Eye (tissue), 1 donor: Measurements from ENCODE around the gene NRROS.
"Not testable (repeated sequence)": the region's sequence is repeated elsewhere in the genome, so short reads cannot be mapped to it uniquely, and the experiment has no call there.

Source experiments
- DNase-seq: peaks from one replicate; pipeline ENCODE4 v3.0.0-alpha.2; 2015

Gene NRROS

DNA sequence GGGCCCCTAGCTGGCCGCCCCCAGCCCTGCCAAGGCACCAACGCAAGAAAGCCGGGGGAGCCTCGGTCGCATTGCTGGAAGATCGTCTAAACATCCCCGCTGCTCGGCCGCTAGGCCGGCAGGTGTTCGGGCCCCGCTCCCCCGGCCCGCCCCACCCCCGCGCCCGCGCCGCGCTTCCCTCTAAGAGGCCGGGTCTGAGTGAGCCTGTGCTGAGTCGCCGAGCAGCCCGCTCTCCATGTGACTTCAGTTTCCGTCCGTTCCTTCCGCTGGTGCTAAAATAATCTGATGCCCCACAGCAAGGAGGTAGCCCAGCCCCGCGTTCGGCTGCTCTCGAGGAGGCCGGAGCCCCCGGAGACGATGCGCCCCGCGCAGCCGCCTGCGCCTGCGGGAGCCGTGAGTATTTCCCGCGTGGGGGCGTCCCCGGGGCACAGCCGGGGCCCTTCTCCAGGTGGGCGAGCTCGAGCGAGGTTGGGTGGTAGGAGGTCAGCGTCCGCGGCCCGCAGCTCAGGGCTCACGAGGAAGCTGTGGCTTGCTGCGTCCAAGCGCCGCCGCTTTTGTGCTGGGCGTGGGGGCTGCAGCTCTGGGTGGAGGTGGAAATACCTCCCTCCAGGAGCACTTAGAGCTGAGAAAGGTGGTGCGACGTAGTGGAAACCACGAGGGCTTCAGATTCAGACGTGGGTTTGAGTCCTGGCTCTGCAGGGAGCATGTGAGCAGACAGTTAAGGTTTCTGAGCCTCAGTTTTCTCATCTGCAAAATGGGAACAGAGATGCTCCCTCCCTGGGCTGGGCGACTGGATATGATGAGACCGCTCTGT, at the start of gene NRROS:
TSS of gene NRROS (plus strand) at position 212 of the 814 bp plus-strand sequence. CDS start 14,846 bp downstream, outside the sequence.
- peak; percentile 82 for DNase-seq

DNA sequence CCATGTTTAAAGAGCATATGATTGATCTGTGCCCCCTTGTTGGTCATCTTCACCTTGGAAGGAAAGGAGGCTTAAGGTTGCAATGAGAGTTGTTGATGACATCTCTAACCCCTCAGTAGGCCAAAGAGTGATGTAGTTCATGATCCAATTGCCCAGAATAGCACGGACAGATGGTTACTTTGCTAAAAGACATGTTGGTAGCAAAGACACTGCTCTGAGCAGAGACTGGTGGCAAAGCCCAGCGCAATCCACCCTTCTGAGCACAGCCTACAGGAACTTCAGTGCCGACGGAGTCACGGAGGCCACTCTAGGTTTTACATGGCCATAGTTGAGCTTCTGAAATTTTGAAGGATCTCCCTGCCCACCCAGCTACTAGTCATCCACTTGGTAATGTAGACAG, 49.2 kb upstream of the NRROS start:
- no peak for DNase-seq

DNA sequence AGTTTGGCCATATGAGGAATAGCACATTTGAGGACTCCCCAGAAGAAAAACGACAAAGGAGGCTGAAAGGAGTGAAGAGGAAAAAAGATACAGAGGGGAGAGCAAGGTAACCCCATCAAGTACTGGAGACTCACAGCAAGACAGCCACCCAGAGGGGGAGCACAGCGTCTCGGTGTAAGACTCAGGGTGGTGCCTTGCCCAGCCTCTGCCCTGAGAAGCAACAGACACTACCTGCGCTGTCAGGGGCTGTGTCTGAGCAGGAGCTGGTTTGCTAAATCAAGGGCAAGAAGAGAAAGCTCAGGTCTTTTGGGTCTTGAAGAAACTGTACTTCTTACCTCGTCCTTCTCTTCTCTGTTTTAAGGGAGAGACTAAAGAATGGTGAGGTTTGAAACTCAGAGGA, 43.1 kb upstream of the NRROS start:
- no peak for DNase-seq

DNA sequence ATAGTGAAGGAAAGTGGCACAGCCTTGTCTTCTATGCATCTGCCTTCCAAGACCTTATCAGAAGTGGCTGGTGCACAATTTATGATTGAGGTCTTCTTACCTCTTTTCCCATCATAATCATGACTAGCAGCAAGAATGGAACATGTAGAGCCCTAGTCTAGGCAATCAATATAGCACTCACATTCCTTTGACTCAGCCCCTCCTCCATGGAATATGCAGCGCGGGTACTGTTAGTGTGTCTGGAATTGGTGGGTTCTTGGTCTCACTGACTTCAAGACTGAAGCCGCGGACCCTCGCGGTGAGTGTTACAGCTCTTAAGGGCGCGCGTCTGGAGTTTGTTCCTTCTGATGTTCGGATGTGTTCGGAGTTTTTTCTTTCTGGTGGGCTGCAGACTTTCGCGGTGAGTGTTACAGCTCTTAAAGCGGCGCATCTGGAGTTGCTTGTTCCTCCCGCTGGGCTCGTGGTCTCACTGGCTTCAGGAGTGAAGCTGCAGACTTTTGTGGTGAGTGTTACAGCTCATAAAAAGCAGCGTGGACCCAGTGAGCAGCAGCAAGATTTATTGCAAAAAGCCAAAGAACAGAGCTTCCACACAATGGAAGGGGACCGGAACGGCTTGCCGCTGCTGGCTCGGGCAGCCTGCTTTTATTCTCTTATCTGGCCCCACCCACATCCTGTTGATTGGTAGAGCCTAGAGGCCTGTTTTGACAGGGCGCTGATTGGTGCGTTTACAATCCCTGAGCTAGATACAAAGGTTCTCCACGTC, 41.3 kb upstream of the NRROS start:
- not testable (repeated sequence) for DNase-seq

DNA sequence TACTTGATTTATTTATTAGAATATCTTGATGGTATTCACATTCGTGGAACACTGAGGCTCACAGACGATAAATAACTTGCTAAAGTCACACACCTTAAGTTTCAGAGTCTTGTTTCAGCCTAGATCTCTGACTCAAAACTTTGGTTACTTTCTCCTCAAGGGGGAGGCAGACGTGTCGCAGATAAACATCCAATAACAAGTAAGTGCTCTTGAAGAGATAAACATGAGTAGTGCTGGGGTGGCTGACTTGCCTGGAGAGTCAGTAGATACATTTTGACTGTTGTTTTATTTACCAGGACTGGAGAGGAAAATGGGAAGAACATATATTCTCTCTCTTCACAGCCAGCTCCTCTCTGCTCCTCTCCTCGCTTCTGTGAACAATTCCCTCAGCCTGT, 39.8 kb upstream of the NRROS start:
- no peak for DNase-seq

DNA sequence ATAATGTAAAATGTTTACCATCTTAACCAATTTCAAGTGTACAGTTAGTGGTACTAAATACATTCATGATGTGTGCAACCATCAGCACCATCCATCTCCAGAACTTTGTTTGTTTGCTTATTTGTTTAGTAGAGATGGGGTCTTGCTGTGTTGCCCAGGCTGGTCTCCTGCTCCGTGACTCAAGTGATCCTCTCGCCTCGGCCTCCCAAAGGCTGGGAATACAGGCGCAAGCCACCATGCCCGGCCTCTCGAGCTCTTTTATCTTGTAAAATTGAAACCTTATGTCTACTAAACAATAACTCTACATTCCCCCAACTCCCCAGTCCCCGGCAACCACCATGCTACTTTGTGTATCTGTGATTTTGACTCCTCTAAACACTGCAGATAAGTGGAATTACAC, 39.1 kb upstream of the NRROS start:
- no peak for DNase-seq

DNA sequence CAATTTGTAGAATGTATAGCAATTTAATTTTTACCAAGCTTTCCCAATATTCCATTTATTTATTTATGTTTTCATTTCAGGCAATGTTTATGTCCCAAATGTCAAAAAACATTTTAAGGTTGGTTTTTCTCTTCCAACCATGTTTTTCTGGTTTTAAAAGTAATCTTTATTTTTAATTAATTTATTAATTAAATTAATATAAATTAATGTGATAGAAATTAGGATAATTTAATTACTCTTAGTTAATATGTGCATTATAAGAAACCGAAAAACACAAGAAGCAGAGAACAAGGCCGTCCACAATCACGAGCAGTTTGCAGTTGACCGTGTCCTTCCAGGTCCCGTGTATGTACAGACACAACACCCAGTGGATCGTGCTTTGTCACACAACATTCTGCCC, 36.8 kb upstream of the NRROS start:
- DNase-seq = no peak

DNA sequence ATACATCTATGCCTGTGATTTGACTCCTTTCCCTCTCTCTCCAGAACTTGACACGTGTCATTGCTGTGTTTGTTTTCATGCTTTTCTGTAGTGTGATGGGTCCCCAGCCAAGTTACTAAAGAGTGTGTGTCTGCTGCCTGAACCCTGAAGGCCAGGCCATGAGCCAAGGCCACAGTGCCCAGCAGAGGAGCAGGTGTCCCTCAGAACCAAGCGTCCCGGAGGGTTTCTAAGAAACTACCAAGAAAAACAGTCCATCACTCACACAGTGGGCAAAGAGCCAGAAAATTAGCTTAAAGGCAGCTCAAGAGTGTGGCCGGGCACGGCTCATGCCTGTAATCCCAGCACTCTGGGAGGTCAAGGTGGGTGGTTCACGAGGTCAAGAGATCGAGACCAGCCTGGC, 35.8 kb upstream of the NRROS start:
- no peak for DNase-seq

DNA sequence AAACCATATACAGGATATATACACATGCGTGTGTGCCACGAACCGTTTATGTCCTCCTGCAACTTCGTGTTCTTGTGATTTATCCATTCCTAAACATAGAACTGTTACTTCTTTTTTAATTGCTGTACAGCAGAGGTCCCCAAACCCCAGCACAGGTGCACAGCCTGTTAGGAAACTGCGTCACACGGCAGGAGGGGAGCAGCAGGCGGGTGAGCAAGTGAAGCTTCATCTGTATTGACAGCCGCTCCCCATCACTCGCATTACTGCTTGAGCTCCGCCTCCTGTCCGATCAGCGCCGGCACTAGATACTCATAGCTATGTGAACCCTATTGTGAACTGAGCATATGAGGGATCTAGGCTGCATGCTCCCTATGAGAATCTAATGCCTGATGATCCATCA, 34.9 kb upstream of the NRROS start:
- DNase-seq = peak; percentile 57

DNA sequence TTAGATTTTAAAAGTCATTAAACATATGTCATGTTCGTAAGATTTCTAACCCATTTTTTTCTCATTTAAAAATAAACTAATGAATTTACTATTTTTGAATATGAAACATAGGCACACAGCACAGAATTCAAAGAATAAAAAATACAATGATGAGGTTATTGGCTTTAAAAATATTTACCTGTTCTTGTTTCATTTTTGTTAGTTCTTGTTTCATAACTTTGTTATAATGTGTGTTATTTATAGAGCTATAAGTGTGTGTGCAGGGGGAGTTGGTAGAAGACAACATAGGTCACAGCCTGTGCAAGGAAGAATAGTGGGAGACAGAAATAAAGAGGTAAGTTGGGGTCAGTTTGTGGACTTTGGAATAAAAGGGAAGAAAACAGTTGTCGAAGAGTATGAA, 30.8 kb upstream of the NRROS start:
- DNase-seq = no peak

DNA sequence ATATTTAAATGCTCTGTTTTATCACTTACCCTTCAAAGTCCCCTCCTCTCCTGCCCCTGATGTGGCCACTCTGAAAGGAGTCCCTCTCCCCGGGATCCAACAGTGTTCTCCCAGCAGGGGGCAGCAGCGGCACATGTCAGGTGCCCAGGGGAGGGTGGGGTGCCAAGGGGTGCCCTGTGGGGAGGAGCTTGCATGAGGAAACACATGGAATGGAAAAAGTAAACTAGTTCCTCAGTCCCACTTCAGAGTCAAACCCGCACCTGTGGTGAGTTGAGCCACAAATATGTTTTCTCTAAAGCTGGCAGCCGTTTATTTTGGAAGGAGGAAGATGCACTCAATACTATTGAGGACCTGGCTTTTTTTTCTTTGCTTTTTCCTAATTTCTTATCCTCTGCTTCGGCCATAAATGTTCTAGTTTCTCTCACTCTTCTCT, 30.1 kb upstream of the NRROS start:
- DNase-seq = peak; percentile 88

DNA sequence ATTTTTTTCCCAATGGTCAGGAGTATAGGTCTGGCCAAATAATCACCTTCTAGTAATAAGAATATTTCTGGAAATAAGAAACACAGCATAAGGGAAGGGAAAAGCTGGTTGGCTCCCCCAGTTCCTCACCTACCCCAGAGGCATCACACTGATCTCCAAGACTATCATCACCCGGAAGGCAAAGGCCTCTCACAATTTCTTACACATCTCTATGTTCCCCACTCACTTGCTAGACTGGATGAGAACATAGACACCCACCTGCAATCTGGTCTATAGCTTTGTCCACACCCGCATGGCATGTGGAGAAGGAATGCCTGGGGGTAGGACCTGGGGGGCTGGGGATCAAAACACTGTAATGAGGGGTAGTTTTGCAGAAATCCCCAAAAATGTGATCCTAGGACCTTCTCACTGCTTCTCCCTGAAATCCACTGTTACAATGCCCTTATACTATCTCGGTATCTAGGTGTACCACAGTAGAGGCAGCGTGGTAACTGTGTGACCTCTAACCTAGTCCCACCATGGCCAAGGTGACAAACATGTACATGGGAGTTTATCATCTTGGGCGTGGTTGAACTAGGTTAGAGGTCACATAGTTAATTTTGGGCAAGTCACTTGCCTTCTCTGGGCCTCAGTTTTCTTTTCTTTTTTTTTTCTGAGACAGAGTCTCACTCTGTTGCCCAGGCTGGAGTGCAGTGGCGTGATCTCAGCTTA, 29.5 kb upstream of the NRROS start:
- DNase-seq = no peak

DNA sequence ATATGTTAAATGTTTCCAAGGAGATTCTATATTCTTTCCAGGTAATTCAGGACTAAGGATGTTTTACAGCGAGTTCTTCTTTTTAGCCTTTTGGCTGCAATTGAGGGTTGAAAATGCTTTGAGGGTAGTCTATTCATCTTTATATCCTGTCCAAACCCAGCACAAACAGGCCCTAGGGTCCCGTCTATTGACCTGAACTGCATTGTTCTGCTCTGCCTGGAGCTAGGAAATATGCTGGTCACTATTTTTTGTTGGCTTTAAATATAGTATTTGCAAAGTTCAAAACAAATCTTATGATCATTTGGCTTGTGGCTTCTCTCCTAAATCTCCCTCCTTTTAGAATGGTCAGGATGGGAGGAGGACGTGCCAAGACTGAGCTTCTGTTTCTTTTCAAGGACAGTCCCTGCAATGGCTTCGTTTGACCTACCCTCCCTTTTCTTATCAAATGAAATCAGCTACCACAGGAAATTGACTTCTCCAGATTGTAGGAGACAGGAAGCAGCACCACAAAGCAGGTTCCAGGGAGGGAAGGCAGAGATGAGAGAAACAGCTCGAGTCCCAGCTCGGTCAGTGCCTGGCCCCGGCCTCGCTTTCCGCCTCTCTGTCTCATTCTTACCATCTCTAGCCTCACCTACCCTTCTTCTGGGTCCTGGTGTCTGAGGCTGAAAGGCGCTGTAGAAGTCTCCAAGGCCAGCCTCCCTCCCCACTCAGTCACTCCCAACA, 27.6 kb upstream of the NRROS start:
- no peak for DNase-seq

DNA sequence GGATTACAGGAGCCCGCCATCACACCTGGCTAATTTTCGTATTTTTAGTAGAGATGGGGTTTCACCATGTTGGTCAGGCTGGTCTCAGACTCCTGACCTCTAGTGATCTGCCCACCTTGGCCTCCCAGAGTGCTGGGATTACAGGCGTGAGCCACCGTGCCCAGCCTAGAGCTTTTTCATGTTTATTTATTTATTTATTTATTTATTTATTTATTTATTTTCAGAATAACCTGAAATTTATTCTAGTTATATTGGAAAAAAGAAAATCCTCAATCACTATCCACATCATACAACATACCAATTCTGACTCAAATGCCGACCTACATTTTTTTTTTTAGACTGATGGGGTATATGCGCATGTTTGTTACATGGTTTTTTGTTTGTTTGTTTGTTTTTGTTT, 24.3 kb upstream of the NRROS start:
- not testable (repeated sequence) for DNase-seq

DNA sequence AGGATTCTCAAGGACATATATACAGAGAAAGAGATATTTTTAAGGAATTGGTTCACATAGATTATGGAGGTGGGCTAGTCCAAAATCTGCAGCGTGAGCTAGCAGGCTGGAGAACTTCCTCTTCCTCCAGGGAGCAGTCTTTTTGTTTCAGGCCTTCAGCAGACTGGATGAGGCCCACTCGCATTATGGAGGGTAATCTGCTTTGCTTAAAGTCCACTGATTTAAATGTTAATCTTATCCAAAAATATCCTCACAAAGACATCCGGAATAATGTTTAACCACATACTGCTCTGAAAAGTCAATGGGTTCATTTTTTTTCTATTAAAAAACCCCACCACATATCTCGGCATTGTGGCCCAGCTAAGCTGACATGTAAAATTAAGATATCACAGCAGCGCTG, 22.2 kb upstream of the NRROS start:
- DNase-seq = no peak

DNA sequence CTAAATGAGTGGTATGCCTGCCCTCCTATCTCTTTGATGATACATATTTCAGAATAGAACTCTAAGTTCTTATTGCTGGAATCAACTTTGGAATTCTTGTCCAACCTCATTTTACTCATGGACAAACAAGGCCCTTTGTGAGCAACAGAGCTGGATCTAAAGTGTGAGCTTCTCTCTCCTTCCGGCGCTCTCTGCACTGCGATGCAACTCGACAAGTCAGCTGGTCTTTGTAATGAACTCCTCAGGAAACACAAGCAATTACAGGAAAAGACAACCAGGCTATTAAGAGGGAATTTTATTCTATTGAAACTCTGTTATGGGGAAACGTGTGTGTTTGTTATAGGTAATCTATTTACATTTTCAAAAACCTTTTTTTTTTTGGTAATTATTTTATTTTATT, 20.3 kb upstream of the NRROS start:
- peak; percentile 76 for DNase-seq

DNA sequence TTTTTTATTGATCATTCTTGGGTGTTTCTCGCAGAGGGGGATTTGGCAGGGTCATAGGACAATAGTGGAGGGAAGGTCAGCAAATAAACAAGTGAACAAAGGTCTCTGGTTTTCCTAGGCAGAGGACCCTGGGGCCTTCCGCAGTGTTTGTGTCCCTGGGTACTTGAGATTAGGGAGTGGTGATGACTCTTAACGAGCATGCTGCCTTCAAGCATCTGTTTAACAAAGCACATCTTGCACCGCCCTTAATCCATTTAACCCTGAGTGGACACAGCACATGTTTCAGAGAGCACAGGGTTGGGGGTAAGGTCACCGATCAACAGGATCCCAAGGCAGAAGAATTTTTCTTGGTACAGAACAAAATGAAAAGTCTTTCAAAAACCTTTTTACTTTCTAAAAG, 19.9 kb upstream of the NRROS start:
- DNase-seq = not testable (repeated sequence)

DNA sequence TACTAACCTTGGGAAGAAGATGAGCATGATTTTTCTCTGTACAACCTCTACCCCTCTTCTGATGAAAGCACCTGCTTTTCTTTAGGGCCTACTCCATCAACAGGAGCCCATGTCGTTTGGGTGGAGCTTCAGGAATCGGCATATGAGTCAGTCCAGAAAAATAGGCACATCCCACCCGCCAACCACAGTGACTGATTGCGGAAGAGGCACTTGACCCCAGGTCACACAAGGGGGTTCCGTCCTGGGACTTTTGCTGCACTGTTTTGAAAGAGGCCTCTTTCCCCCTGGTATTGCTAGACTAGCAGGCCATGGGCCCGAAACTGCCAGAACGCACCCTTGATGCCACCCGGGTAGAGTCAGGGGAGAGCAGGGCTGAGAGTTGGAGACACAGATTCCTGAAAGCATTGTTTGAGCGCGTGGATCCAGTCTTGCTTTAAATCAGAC, 19.3 kb upstream of the NRROS start:
- DNase-seq = peak; percentile 65

DNA sequence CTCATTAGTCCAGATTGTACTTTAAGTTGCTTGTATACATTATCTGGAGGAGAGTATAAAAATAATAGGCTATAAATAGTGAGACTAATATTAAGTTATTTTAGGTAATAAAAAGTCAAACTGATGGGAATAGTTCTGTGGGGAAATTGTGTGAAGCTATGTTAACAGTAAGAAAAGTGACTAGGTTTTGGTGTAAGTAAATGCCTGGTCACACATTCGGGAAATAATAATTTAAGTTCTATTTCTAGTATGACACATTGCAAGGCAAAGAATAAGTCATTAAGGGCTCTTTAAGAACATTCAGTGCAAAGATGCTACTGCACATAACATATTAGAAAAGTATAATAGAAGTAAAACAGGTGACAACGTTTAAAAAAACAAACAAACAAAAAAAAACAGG, 18.8 kb upstream of the NRROS start:
- no peak for DNase-seq

DNA sequence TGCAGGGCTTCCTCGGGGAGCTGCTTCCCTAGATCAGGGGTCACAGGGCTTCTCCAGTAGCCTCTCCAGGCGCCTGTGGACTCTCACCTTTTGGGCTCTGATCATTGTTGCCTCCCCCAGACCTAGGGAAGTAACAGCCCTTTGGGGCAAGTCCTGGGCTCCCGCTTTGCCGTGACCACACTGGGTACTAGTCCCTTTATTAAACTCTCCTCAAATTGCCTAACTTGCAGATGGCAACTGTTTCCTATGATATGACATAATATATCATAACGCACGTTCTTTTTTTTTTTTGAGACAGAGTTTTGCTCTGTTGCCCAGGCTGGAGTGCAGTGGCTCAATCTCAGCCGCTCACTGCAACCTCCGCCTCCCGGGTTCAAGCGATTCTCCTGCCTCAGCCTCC, 17.9 kb upstream of the NRROS start:
- no peak for DNase-seq

DNA sequence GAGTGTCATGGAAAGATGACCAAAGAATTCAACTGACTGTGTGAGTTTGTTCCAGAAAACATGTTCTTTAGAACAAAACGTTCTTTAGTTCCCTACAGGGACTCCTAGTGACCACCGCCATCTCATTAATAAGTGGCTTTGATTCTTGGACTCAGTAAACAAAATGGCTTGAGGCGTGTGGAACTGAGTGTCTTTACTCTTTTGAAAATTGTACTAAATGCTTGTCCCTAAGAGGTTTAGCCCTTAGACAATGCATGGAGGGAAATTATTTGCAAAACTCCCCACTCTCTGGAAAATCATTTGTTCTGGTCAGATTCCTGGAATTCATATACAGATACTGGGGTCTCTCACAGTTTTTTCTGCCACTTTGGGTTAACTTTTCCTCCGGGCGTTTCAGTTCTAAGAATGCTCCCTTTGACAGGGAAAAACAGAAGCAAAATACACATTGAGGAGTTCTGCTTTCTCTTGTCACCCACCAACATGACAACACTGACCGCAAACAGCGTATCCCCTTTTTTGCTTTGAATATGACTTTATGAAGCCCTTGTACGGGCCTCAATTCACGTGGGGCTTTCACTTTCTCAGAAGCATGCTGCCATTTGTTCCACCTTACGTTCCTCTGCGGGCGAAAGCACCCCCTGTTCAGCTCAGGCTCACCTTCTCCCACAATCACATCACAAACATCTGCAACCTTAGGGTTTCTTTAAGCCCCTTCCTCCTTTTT, 15.3 kb upstream of the NRROS start:
- DNase-seq = no peak

DNA sequence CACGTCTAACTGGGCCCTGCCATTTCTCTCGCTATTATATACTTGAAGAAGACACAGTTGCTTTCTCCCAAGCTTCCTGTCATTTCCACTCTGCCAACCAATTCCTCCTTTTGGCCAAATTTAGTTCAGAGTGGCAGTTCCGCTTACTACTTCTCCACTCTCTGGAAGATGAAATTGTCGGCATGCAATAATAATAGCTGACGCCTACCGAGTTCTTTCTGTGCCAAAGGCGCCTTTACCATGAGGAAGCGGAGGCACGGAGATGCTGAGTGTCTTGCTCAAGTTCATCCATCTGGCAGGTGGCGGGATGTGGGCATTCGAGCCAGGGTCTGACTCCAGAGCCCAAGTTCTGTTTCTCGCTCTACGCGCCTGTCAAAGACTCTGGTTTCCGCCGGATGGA, 14.6 kb upstream of the NRROS start:
- DNase-seq = no peak
